Activated CD4-positive, CD25-positive, alpha-beta regulatory T cell (primary cell): ENCODE data around the gene MYOZ3.

Experiments
- DNase-seq, 4 experiments: peaks; one replicate each; lab custom pipeline; 2025; lab: John Stamatoyannopoulos, UW

Gene MYOZ3

GRCh38 chr5:150627731-150628545 lies 33.1 kb upstream of the MYOZ3 start:
- no peak for DNase-seq

- no peak for DNase-seq
Measured at GRCh38 chr5:150628936-150629485, 32.0 kb upstream of the MYOZ3 start.

GRCh38 chr5:150630016-150630415 lies 31.0 kb upstream of the MYOZ3 start:
- no peak for DNase-seq

- no peak for DNase-seq
Measured at GRCh38 chr5:150630461-150631325, 30.4 kb upstream of the MYOZ3 start.

GRCh38 chr5:150631326-150631701 lies 29.7 kb upstream of the MYOZ3 start:
- DNase-seq: no peak

- DNase-seq: no peak
Measured at GRCh38 chr5:150632305-150633160, 28.5 kb upstream of the MYOZ3 start.

GRCh38 chr5:150633429-150633828 lies 27.6 kb upstream of the MYOZ3 start:
- DNase-seq: no peak

- no peak for DNase-seq
Measured at GRCh38 chr5:150636391-150637244, 24.4 kb upstream of the MYOZ3 start.

- no peak for DNase-seq
Measured at GRCh38 chr5:150637245-150638052, 23.6 kb upstream of the MYOZ3 start.

- no peak for DNase-seq
Measured at GRCh38 chr5:150638053-150638444, 23.0 kb upstream of the MYOZ3 start.

- DNase-seq: no peak
Measured at GRCh38 chr5:150638488-150639376, 22.3 kb upstream of the MYOZ3 start.

- DNase-seq: no peak
Measured at GRCh38 chr5:150639377-150639692, 21.7 kb upstream of the MYOZ3 start.

- no peak for DNase-seq
Measured at GRCh38 chr5:150639751-150640150, 21.3 kb upstream of the MYOZ3 start.

GRCh38 chr5:150640311-150641005 lies 20.6 kb upstream of the MYOZ3 start, which contains the start of gene SYNPO:
Gene SYNPO, plus strand, starts transcription at chr5:150640660. Its CDS starts 7,616 bp downstream, at chr5:150648276.
- DNase-seq: no peak

GRCh38 chr5:150641006-150641570 lies 20.0 kb upstream of the MYOZ3 start:
- DNase-seq: no peak

GRCh38 chr5:150641824-150642566 lies 19.1 kb upstream of the MYOZ3 start:
- DNase-seq: no peak

GRCh38 chr5:150642567-150642927 lies 18.5 kb upstream of the MYOZ3 start:
- no peak for DNase-seq
